C4-2B (cell line): ENCODE data around the gene HMX1.

Experiments used
- H3K27ac ChIP-seq: fragments of 450-650 bp; 2 replicates; pipeline ENCODE4 v1.5.1; 2017
- ZFX ChIP-seq: fragments of 450-650 bp; IDR thresholded peaks from 2 replicates; pipeline ENCODE4 v1.6.1; 2017
- TF ChIP-seq, protein P1 (sequence below): fragments of 450-650 bp; conservative IDR thresholded peaks from 2 replicates; pipeline ENCODE4 v1.5.1; 2017; ENCODE audit warnings: mild to moderate bottlenecking

The HMX1 gene

DNA sequence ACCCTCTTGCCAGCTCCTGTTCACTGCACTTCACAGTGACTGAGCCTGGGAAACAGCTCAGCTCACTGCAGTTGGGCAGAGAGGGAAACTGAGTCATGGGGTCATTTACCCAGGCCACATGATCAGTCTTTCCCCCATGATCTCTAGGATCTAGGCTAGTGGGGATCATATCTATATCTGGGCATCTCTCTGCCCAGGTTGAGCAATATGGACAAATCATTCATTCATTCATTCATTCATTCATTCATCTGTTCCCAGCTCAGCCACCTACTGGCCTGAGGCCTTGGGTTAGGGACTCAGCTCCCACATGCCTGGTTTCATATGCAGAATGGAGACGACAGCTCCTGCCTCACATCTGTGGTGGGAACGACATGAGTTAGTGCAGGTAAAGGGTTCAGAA, 45.3 kb upstream of the HMX1 start:
- H3K27ac ChIP-seq, result no peak overlapping the region
- TF ChIP-seq, protein P1, sequence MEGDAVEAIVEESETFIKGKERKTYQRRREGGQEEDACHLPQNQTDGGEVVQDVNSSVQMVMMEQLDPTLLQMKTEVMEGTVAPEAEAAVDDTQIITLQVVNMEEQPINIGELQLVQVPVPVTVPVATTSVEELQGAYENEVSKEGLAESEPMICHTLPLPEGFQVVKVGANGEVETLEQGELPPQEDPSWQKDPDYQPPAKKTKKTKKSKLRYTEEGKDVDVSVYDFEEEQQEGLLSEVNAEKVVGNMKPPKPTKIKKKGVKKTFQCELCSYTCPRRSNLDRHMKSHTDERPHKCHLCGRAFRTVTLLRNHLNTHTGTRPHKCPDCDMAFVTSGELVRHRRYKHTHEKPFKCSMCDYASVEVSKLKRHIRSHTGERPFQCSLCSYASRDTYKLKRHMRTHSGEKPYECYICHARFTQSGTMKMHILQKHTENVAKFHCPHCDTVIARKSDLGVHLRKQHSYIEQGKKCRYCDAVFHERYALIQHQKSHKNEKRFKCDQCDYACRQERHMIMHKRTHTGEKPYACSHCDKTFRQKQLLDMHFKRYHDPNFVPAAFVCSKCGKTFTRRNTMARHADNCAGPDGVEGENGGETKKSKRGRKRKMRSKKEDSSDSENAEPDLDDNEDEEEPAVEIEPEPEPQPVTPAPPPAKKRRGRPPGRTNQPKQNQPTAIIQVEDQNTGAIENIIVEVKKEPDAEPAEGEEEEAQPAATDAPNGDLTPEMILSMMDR, result no peak
- TF ChIP-seq ZFX, result no peak

DNA sequence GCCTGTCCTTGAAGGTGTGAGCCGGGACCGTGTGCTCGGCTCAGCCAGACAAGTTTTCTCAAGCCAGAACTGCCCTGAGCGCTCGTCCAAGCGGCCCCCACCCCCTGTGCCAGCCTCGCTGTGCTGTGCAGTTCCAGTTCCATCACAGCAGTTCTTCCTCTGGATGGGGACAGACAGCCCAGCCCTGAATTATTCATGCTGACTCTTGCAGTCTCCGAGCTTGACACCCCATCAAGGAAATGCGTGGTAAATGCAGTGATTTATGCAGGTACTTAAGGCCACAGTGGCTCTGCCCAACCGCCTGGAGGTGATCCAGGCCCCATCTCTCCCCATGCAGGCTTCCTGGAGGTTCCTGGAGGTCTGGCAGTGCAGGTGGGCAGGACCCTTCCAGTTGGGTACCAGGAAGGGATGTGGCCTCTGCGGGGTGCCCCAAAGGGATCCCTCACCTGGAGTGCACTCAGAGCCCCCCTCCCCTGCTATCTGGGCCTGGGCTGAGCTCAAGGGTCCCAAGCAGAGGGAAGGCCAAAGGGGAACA, 44.8 kb upstream of the HMX1 start:
- TF ChIP-seq, protein P1, result no peak
- TF ChIP-seq ZFX, result no peak

DNA sequence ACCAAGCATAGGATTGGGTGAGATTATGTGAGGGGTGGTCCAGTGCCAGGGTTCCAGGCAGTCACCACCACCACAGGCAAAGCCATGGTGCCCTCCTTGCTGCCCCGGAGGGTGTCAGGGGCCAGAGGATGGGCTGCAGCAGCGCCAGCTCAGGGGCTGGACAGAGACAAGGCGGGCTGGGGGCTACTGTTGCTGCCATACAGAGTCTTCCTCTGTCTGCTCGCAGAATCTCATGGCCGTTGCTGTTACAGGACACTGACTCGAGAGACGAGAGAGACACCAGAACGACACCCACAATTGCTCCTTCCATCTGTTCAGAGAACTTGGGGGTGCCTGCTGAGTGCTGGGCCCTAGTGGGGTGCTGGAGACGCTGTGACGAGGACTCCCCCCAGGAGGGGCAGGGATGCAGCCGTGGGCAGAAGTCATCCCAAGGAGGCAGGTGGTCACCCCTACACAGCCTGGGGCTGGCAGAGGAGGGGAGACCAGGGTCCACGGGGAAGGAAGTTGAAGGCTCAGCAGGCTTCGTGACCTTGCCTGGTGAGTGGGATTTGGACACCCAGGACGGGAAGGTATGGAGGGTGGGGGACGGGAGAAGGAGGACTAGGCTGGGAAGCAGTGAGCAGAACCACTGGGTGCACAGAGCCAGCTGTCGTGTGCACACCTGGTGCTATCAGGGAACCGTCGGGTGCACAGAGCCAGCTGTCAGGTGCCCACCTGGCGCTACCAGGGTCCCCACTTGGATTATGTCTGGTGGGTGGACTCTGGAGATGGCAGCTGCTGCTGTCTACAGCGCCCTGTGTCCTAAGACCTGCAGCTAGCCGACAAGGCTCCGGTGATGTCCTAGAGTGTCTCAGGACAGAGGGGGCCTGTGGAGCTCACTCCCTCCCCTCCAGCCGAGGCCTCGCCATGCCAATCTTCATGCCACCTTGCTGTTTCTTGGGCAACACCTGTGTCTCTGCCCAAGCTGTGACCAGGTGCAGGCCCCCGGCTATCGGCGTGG, 43.9 kb upstream of the HMX1 start:
- TF ChIP-seq ZFX, result no peak
- TF ChIP-seq, protein P1, result no peak

More for the DNA sequence above, 44.8 kb upstream of the HMX1 start:
- H3K27ac ChIP-seq, result no peak overlapping the region

DNA sequence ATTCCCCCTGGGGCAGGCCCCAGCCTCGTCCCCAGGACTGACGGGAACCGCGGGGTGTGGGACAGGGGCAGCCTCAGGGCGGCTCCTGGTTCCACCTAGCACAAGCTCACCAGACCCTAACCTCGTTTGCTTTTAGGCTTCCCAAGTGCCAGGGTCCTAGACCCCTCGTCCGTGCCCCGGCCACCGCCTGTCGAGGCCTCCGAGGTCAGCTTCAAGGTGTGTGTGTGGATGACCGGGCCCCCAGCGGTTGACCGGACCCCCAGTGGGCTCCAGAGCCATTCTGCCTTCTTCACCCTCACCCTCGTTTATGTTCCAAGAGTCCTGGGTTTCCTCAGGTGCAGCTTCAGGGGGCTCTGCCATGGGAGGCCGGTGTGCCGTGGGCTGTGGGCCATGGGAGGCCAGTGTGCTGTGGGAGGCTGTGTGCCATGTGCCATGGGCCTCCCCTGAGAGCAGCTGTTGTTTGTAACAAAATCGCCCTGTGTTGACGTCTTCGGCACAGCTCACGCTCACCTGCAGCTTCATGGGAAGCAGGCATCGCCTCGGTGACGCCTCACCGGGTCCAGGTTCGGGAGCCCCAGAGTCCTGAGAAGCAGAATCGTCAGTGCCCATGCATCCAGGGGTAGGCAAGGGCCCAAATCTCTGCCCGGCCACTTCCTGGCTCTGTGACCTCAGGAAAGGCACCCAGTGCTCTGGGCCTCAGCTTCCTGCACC, 43.0 kb upstream of the HMX1 start:
- no peak overlapping the region for H3K27ac ChIP-seq
- no peak for TF ChIP-seq ZFX
- TF ChIP-seq, protein P1, result no peak

More for the DNA sequence above, 43.9 kb upstream of the HMX1 start:
- H3K27ac ChIP-seq, result no peak overlapping the region

DNA sequence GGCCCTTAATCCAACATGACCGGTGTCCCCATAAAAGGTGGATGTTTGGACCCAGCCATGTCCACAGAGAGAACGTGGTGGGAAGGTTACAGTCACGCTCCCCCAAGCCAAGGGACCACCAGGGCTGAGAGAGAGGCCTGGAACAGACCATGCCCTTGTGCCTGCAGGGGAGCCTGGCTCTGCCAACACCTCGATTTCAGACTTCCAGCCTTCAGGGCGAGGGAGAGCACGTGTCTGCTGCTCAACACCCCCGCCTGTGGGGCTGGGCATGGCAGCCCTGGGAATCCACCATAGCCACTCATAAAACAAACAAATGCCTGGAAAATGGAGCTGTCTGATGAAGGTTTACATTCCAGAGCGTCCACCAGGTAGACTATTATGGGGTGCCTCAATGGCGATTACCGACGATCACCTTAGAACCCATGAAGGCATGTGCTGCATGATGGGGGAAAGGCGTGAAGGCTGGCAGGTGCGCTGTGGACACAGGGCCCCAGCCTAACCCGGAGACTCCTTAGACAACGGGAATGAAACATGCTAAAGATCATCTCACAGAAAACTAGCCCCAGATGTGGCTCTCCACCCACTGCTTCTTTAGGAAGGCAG, 42.3 kb upstream of the HMX1 start:
- TF ChIP-seq, protein P1, result no peak
- no peak for TF ChIP-seq ZFX
- no peak overlapping the region for H3K27ac ChIP-seq

DNA sequence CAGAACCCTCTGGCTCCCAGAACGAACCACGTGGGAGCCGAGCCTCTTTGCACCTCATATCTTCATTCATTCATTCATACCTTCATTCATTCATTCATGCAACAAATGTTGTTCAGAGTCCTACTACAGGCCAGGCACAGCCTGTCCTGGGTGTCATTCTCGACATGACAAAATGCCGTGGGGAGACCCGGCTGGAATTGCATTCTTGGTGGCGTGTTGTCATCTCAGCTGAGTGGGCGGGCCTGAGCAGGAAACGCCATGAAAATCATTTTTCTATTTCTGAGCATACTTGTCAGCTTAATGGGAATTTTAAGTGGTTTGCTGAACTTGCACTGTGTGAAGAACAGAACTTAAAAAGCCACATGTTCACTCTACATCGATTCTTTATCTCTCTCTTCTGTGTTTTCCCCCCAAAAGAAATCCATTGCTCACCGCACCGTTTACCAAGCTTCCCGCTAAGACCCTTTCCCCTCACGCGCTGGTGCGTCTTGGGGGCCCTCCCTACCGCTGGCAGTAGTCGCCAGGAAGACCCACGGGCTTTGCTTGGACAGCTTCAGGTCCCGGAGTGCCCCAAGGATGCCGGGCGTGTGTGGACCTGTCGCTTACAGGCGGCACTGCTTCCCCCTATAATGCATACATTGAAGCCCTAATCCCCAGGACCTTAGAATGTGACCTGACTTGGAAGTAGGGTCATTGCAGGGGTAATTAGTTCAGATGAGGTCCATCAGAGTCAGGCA, 41.6 kb upstream of the HMX1 start:
- TF ChIP-seq ZFX, result no peak
- TF ChIP-seq, protein P1, result no peak

More for the DNA sequence above, 41.6 kb upstream of the HMX1 start:
- no peak overlapping the region for H3K27ac ChIP-seq
